ENCODE results near the gene GPHN.

DNA sequence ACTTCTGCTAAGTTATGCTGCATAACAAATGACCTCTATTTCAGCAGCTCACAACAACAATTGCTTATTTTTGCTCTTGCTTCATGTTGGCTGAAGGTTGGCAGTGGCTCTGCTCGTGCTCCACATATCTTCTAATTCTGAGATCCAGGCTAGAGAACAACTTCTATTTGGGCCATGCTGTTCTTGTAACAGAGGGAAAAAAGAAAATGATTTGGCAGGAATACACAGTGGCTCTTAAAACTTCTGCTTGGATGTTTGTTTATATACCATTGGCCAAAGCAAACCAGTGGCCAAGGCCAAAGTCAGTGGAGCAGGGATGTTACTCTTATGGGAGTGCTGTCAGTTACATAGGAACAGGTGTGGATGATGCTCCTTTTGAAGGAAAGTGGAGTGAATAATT is 32.1 kb downstream of the GPHN start:
- TF ChIP-seq, protein P1, sequence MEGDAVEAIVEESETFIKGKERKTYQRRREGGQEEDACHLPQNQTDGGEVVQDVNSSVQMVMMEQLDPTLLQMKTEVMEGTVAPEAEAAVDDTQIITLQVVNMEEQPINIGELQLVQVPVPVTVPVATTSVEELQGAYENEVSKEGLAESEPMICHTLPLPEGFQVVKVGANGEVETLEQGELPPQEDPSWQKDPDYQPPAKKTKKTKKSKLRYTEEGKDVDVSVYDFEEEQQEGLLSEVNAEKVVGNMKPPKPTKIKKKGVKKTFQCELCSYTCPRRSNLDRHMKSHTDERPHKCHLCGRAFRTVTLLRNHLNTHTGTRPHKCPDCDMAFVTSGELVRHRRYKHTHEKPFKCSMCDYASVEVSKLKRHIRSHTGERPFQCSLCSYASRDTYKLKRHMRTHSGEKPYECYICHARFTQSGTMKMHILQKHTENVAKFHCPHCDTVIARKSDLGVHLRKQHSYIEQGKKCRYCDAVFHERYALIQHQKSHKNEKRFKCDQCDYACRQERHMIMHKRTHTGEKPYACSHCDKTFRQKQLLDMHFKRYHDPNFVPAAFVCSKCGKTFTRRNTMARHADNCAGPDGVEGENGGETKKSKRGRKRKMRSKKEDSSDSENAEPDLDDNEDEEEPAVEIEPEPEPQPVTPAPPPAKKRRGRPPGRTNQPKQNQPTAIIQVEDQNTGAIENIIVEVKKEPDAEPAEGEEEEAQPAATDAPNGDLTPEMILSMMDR (IDR thresholded peaks at IDR 0.05) = no peak
- TF ChIP-seq POLR2AphosphoS5 (IDR thresholded peaks at IDR 0.05; ENCODE audit: insufficient read depth in 1 of 2, low read depth in 1 of 2) (no peak), POLR2A (IDR thresholded peaks at IDR 0.05) (no peak)
